ENCODE results near the gene UBN2.
"Not testable (repeated sequence)": the region's sequence is repeated elsewhere in the genome, so short reads cannot be mapped to it uniquely, and the experiment has no call there.

The UBN2 gene

DNA sequence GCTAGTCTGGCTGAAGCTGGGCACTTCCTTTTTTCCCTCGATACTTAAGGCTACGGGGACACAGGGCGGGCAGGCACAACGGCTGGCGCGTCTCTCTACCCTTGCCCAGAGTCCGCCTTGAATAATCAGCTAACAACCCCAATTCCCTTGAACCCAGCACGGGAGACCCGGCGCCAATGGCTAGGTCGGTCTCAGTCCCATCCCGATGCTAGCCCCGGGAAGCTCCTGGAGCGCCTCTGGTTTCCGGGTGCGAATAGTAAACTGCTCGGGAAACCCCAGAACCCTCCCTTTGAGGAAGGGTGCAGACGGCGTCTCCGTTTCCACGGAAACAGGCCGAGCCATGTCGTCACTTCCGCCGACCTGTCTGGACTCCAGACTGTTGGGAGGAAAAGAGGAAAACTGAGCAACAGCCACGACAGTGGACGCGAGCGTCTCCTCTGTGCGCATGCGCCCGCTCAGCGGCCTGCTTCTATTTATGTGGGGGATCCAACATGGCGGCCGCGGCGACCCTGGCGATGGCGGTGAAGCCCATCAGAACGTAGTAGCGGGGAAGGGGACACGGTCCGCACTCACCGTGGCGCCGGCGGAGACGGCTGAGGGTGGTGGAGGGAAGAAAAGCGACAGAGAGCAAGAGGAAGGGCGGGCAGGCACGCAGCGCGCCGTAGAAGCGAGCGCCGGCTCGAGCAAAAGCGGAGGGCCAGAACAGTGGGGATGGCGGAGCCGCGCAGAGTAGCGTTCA, at the start of gene UBN2:
TSS of gene UBN2 (plus strand) at position 464 of the 739 bp plus-strand sequence. CDS start at position 712, 248 bp downstream.
- DNase-seq: peak; percentile 85

DNA sequence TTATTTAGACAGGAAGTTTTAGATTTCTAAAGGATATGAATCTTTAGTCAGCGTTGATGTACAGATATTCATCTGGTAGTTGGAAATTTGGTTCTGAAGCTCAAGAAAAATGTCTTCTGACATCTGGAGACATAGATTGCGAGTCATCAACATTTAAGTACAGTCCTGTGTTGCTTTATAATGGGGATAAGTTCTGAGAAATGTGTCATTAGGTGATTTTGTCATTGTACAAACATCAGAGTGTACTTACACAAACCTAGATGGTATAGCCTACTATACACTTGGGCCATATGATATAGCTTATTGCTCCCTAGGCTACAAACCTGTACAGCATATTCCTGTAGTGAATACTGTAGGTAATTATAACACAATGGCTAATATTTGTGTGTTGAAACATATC, 49.6 kb upstream of the UBN2 start:
- DNase-seq: no peak

DNA sequence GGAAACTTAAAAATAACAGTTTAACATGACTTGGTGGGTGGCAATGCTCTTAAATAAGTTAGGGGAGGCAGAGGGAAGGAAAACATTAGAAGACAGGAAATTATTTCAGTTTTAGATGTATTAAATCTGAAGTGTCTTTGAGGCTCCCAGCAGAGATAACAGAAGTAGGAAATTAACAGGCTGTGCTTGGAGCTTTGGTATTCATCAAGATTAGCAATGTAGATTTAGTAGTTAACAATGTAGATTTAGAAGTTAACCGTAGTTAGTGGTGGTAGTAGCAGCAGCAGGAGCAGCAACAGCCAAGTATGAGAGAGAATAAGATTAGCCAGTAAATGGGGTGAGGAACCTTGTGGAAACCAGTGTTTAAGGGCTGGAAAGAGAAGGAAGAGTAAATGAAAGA, 48.7 kb upstream of the UBN2 start:
- no peak for DNase-seq

DNA sequence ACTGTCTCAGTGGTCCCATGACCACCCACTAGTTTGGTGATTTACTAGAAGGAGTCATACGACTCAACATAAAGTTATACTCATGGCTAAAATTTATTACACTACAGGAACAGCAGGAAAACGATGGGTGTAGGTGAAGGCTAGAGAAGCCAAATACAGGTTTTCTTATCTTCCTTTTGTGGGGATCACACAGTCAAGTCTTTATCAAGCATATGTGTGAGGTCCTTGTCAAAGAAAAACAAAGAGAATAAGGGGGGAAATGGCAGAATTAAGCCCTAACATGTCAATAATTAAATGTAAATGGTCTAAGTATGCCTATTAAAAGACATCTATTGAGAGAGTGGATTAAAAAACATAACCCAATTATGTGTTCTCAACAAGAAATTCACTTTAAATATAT, 47.8 kb upstream of the UBN2 start:
- DNase-seq: no peak

DNA sequence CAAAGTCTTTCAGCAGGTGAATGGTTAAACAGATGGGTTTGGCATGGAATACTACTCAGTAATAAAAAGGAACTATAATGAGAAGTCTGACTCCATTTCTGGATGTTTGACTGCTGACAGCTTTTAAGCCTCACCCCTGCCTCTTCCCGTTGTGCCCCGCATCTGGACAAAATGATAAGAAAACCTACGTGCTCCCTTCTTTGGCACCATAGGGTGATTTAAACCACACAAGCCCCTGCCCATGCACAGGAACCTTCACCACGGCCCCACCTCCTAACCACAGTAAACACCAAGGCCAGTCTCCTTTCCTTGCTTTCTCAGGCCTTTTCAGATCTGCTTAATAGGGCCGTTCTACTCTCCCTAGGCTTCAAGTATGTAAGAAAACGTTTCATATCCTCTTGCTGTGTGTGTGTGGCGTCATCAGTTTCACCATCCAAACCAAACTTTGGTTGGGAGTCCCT, 47.1 kb upstream of the UBN2 start:
- no peak for DNase-seq

DNA sequence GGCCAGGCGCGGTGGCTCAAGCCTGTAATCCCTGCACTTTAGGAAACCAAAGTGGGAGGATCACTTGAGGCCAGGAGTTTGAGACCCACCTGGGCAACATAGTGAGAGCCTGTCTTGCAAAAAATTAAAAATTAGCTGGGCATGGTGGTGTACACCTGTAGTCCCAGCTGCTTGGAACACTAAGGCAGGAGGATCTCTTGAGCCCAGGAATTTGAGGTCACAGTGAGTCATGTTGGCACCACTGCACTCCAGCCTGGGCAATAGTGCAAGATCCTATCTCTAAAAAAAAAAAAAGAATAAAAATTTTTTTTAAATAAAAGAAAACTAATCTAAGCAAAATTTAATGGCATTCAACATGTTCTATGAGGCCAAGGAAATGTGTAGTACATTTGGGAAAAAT, 44.9 kb upstream of the UBN2 start:
- no peak for DNase-seq

DNA sequence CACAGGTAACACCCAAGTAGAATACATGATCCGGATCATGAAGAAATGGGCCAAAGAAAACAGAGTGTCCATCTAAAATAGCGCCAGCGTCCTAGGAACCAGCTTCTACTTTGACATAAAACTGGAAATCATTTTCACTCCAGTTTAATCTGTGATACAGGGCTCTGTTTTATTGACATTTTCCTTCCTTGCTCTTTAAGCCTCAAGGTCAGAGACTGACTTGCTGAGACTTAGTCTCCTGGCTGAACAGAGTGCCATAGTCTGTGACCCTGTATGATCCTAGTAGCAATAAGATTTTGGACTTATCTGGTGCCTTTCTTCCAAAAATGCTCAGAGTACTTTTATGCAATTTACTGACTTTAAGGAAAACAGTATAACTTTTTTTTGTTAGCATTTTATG, 41.7 kb upstream of the UBN2 start:
- DNase-seq: no peak

DNA sequence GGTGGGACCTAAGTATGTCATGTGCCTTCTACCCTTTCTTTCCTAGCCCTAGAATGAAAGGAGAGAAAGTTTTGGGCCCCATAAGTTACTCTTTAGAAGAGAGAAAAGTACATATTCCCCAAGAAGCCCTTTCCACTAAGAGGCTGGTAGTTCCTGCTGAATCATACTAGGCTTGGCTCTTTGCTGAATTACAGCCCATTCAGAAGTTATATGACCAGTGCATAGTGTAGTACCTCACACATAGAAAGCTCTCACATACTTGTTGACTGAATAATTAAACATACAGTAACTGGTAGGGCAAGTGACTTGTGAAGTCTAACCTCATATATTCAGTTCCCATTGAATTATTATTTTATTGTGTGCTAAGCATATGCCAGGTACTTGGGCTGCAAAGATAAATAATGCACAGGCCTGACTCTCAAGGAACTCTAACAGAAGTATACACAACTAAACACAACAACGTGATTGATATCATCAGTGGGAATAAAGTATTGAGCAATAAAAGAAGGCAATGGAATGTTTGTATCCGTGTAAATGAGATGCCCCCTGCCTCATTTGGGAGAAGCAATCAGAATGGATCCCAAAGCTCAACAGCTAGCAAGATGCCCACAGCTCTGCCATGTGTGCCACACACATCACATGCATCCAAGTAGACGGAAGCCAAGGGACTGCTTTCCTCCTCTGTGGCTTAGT, 38.9 kb upstream of the UBN2 start:
- DNase-seq: no peak

DNA sequence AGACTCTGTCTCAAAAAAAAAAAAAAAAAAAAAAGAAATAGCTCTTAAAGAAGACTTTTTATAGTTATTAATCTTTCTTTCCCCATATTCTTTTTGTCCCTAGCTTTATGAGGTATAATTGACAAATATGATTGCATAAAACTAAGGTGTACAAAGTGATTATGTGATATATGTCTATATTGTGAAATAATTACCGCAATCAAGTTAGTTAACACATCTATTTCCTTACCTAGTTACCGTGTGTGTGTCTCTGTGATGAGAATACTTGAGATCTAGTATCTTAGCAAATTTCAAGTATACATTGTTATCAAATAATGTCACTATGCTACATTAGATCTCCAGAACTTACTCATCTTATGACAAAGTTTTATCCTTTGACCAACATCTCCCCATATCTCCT, 30.7 kb upstream of the UBN2 start:
- DNase-seq: no peak

DNA sequence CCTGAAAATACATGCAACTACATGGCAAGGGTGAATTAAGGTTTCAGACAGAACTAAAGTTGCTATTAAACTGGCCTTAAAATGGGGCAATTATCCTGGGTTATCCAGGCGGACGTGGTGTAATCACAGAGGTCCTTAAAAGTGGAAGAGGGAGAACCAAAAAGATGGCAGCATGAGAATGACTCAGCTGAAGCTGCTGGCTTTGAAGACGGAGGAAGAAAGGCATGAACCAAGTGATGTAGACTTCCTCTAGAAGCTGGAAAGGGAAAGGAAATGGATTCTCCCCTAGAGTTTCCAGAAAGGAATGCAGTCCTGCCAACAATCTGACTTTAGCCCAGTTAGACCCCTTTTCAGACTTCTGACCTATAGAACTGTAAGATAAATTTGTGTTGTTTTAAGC, 27.0 kb upstream of the UBN2 start:
- no peak for DNase-seq

DNA sequence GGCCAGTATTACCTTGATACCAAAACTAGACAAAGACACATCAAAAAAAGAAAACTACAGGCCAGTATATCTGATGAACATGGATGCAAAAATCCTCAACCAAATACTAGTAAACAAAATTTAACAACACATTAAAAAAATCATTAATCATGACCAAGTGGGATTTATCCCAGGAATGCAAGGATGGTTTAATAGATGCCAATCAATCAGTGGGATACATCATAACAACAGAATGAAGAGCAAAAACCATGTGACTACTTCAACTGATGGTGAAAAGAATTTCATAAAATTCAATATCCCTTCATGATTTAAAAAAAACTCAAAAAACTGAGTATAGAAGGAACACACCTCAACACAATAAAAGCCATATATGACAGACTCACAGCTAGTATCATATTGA, 25.2 kb upstream of the UBN2 start:
- no peak for DNase-seq

DNA sequence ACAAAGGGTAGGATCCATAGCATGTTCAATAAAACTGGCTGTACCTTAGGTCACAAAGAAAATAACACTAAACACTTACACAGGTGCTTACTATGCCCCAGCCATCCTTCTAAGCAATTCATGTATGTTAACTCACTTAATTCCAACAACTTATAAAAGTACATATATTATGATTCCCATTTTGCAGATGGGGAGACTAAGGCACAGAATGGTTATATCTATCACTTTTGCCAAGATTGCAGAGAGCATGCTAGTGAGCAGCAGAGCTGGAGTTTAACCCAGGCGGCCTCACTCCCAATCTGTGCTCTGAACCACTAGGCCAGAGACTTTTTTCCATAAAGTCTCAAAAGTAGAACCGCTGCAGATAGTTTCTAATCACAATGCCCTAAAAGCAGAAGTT, 18.9 kb upstream of the UBN2 start:
- no peak for DNase-seq

DNA sequence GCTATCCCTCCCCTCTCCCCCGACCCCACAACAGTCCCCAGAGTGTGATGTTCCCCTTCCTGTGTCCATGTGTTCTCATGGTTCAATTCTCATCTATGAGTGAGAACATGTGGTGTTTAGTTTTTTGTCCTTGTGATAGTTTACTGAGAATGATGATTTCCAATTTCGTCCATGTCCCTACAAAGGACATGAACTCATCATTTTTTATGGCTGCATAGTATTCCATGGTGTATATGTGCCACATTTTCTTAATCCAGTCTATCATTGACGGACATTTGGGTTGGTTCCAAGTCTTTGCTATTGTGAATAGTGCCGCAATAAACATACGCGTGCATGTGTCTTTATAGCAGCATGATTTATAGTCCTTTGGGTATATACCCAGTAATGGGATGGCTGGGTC, 17.5 kb upstream of the UBN2 start:
- DNase-seq: not testable (repeated sequence)

DNA sequence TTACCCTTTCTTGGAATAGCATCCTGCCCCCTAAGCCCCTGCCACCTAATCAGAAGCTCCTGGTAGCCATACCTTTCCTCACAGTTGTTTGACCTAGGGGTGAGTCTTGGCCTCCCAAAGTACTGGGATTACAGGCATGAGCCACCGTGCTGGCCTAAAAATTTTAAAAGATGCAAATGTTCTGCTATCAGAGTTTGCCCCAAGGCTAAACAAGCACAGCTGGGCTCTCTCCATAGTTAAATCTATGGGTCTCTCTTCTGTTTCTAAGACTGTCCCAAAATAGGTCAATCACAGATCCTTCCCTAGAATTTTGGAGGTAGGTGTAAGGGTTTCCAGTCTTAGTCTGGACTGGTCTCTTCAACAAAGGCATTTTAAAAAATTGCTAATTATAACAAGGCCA, 12.9 kb upstream of the UBN2 start:
- no peak for DNase-seq

DNA sequence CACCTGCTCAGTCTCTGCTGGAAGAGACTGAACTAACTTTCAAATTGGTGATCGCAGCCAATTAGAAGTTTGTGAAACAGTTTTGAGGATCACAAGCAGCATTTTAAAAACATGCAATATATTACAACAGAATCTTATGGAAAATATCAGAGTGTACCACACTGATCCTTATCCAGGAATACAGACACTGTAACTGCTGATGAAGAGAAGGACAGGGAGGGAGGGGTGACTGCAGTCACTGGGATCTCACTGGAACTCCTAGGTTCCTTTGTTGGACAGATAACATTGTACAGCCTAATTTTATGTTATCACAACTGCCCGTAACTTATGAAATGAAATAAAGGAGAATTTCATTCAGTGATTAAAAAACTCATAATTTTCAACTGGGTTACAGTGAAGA, 6.8 kb upstream of the UBN2 start:
- DNase-seq: no peak

DNA sequence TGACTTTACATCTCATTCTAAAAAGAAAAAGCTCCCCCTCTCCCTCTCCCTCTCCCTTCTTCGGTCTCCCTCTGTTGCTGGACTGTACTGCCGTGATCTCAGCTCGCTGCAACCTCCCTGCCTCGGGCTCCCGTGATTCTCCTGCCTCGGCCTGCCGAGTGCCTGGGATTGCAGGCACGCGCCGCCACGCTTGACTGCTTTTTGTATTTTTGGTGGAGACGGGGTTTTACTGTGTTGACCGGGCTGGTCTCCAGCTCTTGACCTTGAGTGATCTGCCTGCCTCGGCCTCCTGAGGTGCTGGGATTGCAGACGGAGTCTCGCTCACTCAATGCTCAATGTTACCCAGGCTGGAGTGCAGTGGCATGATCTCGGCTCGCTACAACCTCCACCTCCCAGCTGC, 6.2 kb upstream of the UBN2 start:
- not testable (repeated sequence) for DNase-seq

DNA sequence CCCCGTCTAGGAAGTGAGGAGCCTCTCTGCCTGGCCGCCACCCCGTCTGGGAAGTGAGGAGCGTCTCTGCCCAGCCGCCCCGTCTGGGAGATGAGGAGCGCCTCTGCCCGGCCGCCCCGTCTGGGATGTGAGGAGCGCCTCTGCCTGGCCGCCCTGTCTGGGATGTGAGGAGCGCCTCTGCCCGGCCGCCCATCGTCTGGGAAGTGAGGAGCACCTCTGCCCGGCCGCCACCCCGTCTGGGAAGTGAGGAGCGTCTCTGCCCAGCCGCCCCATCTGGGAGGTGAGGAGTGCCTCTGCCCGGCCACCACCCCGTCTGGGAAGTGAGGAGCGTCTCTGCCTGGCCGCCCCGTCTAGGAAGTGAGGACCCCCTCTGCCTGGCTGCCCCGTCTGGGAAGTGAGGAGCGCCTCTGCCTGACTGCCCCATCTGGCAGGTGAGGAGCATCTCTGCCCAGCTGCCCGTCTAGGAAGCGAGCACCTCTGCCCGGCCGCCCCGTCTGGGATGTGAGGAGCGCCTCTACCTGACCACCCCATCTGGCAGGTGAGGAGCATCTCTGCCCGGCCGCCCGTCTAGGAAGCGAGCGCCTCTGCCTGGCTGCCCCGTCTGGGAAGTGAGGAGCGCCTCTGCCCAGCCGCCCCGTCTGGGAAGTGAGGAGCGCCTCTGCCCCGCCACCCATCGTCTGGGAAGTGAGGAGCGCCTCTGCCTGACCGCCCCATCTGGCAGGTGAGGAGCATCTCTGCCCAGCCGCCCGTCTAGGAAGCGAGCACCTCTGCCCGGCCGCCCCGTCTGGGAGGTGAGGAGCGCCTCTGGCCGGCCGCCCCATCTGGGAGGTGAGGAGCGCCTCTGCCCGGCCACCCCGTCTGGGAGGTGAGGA, 5.5 kb upstream of the UBN2 start:
- DNase-seq: not testable (repeated sequence)

DNA sequence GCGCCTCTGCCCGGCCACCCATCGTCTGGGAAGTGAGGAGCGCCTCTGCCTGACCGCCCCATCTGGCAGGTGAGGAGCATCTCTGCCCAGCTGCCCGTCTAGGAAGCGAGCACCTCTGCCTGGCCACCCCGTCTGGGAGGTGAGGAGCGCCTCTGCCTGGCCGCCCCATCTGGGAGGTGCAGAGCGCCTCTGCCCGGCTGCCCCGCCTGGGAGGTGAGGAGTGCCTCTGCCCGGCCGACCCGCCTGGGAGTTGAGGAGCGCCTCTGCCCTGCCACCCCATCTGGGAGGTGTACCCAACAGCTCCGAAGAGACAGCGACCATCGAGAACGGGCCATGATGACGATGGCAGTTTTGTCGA, 4.9 kb upstream of the UBN2 start:
- DNase-seq: not testable (repeated sequence)

DNA sequence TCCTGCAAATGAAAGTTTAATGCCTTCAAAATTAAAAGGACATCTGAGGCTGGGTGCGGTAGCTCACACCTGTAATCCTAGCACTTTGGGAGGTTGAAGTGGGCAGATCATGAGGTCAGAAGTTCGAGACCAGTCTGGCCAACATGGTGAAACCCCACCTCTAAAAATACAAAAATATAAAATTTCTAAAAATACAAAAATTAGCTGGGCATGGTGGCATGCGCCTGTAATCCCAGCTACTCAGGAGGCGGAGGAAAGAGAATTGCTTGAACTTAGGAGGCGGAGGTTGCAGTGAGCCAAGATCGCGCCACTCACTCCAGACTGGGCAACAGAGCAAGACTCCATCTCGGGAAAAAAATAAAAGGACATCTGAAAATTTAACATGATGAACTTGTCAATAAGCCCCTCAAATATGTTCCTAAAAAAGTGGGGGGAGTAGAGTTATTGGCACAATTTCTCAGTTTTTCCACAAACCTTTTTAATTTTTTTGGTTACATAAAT, 4.0 kb upstream of the UBN2 start:
- not testable (repeated sequence) for DNase-seq

DNA sequence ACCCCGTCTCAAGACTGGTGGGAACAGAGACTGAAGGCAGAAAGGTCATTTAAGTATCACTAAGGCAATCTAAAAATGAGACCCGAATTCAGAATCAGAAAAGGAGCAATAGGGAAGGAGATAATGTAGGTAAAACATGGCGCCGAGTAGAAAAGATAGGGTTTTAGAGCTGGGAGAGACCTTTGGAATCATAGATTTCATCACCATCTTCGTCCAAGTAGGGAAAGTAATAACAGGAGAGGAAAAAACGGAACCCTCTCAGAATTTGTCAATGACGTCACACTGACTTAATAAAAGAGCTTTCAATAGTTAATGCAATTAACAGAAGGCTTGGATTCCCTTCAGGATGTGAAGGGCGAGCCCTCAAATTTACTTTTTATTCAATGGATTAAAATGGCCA, 1.0 kb upstream of the UBN2 start:
- DNase-seq: no peak

DNA sequence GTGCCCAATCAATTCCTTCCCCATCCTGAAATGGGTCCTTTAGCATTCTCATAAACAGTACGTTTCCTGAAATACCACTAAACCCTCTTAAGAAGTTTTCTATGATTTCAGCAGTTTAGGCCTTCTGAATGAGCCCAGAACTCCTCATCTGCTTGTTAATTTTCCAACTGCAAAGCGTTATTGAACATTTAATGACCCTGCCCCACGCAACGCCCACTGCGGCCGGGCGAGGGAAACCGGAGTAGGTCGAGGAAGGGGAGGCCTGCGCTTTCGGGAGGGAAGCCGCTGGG, 608 bp upstream of the UBN2 start:
- DNase-seq: no peak

DNA sequence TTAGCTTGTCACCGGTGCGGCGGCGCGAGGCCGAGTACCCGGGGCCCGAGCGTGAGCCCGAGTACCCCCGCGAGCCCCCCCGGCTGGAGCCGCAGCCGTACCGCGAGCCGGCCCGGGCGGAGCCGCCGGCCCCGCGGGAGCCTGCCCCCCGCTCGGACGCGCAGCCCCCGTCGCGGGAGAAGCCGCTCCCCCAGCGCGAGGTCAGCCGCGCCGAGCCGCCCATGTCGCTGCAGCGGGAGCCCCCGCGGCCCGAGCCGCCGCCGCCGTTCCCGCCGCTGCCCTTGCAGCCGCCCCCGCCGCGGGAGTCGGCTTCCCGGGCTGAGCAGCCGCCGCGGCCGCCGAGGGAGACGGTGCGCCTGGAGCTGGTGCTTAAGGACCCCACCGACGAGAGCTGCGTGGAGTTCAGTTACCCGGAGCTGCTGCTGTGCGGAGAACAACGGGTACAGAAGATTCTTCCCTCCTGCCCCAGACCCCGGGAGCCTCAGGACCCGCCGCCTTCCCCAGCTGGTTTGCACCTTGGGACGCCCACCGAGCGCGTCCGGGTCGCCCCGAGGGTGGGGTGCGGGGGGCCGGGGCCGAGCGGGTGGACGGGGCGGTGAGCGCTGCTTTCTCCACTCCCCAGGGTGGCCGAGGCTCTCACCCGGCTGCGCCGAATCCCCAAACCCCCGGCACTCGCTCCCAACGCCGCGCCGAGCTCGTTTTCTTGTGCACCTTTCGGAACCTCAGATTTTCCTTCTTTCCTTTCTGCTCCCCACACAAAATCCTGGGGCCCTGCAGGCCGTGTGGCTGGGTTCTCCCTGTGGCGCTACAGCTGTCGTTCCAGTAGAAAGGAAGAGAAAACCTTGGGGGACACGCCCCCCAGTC, 708 bp downstream of the UBN2 start:
- no peak for DNase-seq

DNA sequence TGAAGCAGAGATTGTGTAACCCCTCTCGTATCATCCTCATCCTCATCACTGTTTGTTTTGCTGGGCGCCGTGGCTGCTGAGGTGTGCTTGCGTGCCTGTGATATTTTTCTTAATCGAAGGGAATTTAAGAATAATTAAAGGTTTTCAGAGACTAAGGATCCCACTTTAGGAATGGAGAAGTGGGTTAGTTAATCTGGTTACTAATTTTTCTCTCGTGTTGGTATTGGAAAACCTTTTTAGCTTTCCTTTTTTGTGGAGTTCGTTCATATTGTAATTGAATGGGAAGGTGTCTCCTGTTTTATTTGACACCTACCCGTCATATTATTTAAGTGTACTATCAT, 1.3 kb downstream of the UBN2 start:
- no peak for DNase-seq

All from activated CD4-positive, alpha-beta T cell treated with anti-CD3 and anti-CD28 coated beads for 1 hour (primary cell).